ENCODE measurements around the gene CAMK2D.

Gene CAMK2D

GRCh38 chr4:113556382-113557134 is 205.0 kb downstream of the CAMK2D start:
- H3K4me3 ChIP-seq (replicated peaks; ENCODE audit: low read depth, low read length): no peak overlapping the region
- no peak for DNase-seq (ENCODE audit: extremely low read depth, low read depth)
- TF ChIP-seq, protein P1, sequence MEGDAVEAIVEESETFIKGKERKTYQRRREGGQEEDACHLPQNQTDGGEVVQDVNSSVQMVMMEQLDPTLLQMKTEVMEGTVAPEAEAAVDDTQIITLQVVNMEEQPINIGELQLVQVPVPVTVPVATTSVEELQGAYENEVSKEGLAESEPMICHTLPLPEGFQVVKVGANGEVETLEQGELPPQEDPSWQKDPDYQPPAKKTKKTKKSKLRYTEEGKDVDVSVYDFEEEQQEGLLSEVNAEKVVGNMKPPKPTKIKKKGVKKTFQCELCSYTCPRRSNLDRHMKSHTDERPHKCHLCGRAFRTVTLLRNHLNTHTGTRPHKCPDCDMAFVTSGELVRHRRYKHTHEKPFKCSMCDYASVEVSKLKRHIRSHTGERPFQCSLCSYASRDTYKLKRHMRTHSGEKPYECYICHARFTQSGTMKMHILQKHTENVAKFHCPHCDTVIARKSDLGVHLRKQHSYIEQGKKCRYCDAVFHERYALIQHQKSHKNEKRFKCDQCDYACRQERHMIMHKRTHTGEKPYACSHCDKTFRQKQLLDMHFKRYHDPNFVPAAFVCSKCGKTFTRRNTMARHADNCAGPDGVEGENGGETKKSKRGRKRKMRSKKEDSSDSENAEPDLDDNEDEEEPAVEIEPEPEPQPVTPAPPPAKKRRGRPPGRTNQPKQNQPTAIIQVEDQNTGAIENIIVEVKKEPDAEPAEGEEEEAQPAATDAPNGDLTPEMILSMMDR (IDR thresholded peaks at IDR 0.05; ENCODE audit: low read depth, low read length, missing control alignments): no peak

DNA sequence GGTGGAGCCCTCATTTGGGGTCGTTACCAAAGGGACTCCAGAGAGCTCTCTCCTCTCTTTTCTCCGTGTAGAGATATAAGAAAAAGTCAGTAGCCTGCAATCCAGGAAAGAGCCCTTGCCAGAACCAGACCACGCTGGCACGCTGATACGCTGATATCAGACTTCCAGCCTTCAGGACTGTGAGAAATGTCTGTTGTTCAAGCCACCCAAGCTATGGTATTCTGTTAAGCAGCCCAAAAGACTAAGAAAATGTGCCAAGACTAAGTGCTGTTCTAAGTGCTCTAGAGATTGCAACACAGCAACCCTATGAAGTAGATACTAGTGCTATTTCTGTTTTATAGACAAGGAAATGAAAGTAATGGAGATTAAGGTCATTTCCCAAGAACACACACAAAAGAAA is 205.7 kb downstream of the CAMK2D start:
- TF ChIP-seq, protein P1 (IDR thresholded peaks at IDR 0.05; ENCODE audit: low read depth, low read length, missing control alignments): no peak
- no peak for DNase-seq (ENCODE audit: extremely low read depth, low read depth)

DNA sequence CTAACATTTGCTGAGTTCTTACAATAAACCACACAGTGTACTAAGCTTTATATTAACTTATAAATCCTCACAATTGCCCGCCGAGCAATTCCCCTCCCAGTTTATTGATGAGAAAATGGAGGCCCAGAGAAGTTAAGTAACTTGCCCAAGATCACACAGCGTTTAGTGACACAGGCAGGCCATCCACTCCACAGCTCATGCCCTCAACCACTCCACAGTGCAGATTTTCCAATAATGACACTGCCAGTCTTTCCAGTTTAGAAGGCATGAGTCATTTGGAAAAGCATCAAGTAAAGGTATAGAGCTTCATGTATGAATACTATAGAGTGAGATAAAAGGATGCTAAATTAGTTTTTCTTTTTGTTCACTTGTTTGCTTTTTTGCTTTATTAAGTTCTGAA is 208.5 kb downstream of the CAMK2D start:
- H3K4me3 ChIP-seq (replicated peaks; ENCODE audit: low read depth, low read length): no peak overlapping the region
- no peak for DNase-seq (ENCODE audit: extremely low read depth, low read depth)
- TF ChIP-seq, protein P1 (IDR thresholded peaks at IDR 0.05; ENCODE audit: low read depth, low read length, missing control alignments): no peak

More for the DNA sequence above, 205.7 kb downstream of the CAMK2D start:
- H3K4me3 ChIP-seq (replicated peaks; ENCODE audit: low read depth, low read length): no peak overlapping the region

DNA sequence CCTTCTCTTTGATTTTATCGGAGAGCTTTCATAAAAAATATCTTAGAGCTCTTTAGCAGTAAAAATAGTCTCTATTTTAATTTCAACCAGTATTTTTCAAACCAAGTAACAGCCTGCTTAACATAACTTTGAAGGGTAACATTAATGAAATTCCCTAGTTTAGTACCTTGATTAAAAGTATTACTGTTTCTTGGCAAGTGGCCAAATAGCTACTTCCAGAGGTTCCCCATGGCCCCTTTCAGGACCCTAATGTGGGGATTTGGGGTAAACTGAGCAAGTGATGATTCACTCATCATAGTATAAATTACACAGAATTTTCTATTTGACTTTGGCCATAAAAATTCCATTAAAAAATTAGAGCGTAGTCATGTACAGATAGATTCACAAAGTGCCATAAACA is 211.0 kb downstream of the CAMK2D start:
- no peak overlapping the region for H3K4me3 ChIP-seq (replicated peaks; ENCODE audit: low read depth, low read length)
- DNase-seq (ENCODE audit: extremely low read depth, low read depth): no peak
- TF ChIP-seq, protein P1 (IDR thresholded peaks at IDR 0.05; ENCODE audit: low read depth, low read length, missing control alignments): no peak

- TF ChIP-seq, protein P1 (IDR thresholded peaks at IDR 0.05; ENCODE audit: low read depth, low read length, missing control alignments): no peak
- H3K4me3 ChIP-seq (replicated peaks; ENCODE audit: low read depth, low read length): no peak overlapping the region
- no peak for DNase-seq (ENCODE audit: extremely low read depth, low read depth)
These were observed 213.2 kb downstream of the CAMK2D start for GRCh38 chr4:113548303-113548702.

DNA sequence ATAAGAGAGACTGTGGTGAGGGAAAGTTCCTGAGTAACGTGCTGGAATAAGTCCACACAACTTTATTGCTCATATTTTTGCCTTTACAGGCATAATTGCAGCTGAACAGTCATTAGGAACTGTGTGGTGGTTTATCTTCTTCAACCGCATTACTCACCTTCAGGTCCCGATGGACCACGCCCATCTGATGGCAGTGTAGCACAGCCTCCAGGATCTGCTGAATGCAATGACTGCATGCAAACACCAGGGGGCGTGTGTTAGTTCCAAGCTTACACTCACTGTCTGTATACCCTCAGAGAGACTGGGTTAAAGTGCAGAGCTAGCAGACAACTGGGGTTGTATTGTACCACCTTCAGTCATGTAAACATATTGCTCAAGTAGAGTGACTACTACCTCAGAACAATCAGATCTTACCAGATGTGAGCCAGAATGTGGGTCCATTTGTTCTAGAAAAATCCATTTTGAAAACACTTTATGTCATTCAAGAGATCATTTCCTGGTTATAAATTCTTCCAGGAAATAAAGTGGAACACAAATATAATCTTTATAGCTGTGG is 214.0 kb downstream of the CAMK2D start:
- no peak overlapping the region for H3K4me3 ChIP-seq (replicated peaks; ENCODE audit: low read depth, low read length)
- TF ChIP-seq, protein P1 (IDR thresholded peaks at IDR 0.05; ENCODE audit: low read depth, low read length, missing control alignments): peak; percentile 98
- peak; percentile 96 for DNase-seq (ENCODE audit: extremely low read depth, low read depth)
